Forelimb muscle (tissue), 1 donor: ENCODE measurements around the gene STKLD1. TPM values are rescaled to one million over a fixed set of nuclear protein-coding genes. Genes with fewer than 3 reads are reported as not detected.
"Not testable (repeated sequence)": the region's sequence is repeated elsewhere in the genome, so short reads cannot be mapped to it uniquely, and the experiment has no call there.

ENCODE experiments used
- DNase-seq: peaks from one replicate; pipeline ENCODE4 v3.0.0-alpha.2; 2013; ENCODE audit warnings: low read depth
- polyA plus RNA-seq: library from polyadenylated mRNA; unstranded; fragments of 120-200 nt; gene quantifications from one replicate; pipeline ENCODE4 v1.2.1, GENCODE V29; 2013; ENCODE audit not compliant: insufficient read length

The STKLD1 gene
- polyA plus RNA-seq, 1 donor, result 2.2 TPM

- DNase-seq, result no peak
Measured at GRCh38 chr9:133386338-133386737, 10.2 kb downstream of the STKLD1 start.

GRCh38 chr9:133387680-133388079 lies 11.5 kb downstream of the STKLD1 start:
- no peak for DNase-seq

- DNase-seq, result no peak
Measured at GRCh38 chr9:133389025-133389557, 12.9 kb downstream of the STKLD1 start.

GRCh38 chr9:133389562-133389961 lies 13.4 kb downstream of the STKLD1 start:
- no peak for DNase-seq

GRCh38 chr9:133390713-133391112 lies 14.5 kb downstream of the STKLD1 start:
- DNase-seq, result no peak

GRCh38 chr9:133391449-133391848 lies 15.3 kb downstream of the STKLD1 start:
- not testable (repeated sequence) for DNase-seq

- DNase-seq, result not testable (repeated sequence)
Measured at GRCh38 chr9:133392308-133392707, 16.1 kb downstream of the STKLD1 start.

GRCh38 chr9:133393399-133393798 lies 17.2 kb downstream of the STKLD1 start:
- DNase-seq, result no peak

GRCh38 chr9:133394687-133395271 lies 18.6 kb downstream of the STKLD1 start:
- DNase-seq, result no peak

GRCh38 chr9:133396952-133397351 lies 20.8 kb downstream of the STKLD1 start:
- no peak for DNase-seq

- DNase-seq, result no peak
Measured at GRCh38 chr9:133397370-133397769, 21.2 kb downstream of the STKLD1 start.

- no peak for DNase-seq
Measured at GRCh38 chr9:133397895-133398294, 21.7 kb downstream of the STKLD1 start.

GRCh38 chr9:133400292-133400691 lies 24.1 kb downstream of the STKLD1 start:
- DNase-seq, result no peak

GRCh38 chr9:133401588-133401987 lies 25.4 kb downstream of the STKLD1 start:
- DNase-seq, result no peak

GRCh38 chr9:133402689-133403088 lies 26.5 kb downstream of the STKLD1 start:
- DNase-seq, result no peak

- DNase-seq, result no peak
Measured at GRCh38 chr9:133403766-133404453, 27.7 kb downstream of the STKLD1 start.

- DNase-seq, result no peak
Measured at GRCh38 chr9:133404454-133405002, 28.4 kb downstream of the STKLD1 start.

- DNase-seq, result no peak
Measured at GRCh38 chr9:133405508-133406438, 29.6 kb downstream of the STKLD1 start.

- DNase-seq, result no peak
Measured at GRCh38 chr9:133406480-133407307, 30.5 kb downstream of the STKLD1 start.

GRCh38 chr9:133408042-133408441 lies 31.9 kb downstream of the STKLD1 start:
- no peak for DNase-seq

GRCh38 chr9:133415170-133415569 lies 39.0 kb downstream of the STKLD1 start:
- DNase-seq, result no peak
